ENCODE results near the gene DCDC1.
"Not testable (repeated sequence)": the region's sequence is repeated elsewhere in the genome, so short reads cannot be mapped to it uniquely, and the experiment has no call there.

Gene DCDC1

DNA sequence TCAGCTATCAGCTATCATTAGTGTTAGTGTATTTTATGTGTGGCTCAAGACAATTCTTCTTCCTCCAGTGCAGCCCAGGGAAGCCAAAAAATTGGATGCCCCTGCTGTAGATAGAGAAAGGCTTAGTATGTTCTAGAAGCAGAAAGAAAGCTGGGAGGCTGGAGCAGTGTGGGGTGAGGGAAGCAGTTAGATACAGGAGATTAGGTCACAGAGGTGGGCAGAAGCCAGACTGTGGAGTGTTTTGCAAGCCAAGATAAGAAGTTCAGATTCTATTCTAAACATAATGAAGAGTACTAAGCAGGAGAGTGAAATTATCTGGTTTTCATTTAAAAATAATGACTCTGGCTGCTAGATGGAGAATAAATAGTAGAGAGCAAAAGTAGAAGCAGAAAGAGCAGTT is 381.7 kb downstream of the DCDC1 start:
- no peaks in the 10 kb centered on the region for H3K36me3 ChIP-seq (ENCODE audit: control insufficient read depth, insufficient read depth, low read length)
- H3K4me3 ChIP-seq (ENCODE audit: low read depth, low read length), result no peak overlapping the region
- H3K27ac ChIP-seq (ENCODE audit: low read depth, low read length), result no peak overlapping the region
- no peaks in the 10 kb centered on the region for H3K9me3 ChIP-seq (ENCODE audit: control insufficient read depth, insufficient read depth, low read depth, low read length)
- H3K27me3 ChIP-seq (ENCODE audit: control insufficient read depth, insufficient read depth, low read length), result no peaks in the 10 kb centered on the region
- H3K9ac ChIP-seq (ENCODE audit: low read length), result no peak overlapping the region
- 0 out of 2 replicates have a peak, but pooled peaks cover 6% of the 10 kb centered on the region for H3K4me1 ChIP-seq (ENCODE audit: control insufficient read depth, insufficient read depth, low read length)

DNA sequence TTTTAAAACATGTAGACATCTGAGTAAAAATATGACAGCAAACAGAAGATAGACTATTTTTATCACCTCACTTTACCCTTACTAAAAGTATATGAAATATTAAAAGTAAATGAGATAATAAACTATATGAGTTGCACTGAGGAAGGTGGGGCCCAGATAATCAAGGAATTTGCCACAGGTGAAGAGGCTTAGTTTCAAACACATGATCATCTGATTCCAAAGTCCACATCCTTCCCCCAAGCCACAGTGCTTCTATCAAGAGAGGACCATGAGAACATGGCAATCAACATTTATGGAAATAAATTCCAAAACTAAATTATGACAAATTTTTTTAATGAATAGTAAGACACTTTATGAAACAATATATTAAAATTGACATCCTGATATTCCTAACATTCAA is 384.0 kb downstream of the DCDC1 start:
- Histone ChIP-seq H3K4me1 (ENCODE audit: control insufficient read depth, insufficient read depth, low read length) (no peaks in the 10 kb centered on the region), H3K36me3 (ENCODE audit: control insufficient read depth, insufficient read depth, low read length) (no peaks in the 10 kb centered on the region), H3K27ac (ENCODE audit: low read depth, low read length) (no peak overlapping the region), H3K4me3 (ENCODE audit: low read depth, low read length) (no peak overlapping the region), H3K9ac (ENCODE audit: low read length) (no peak overlapping the region), H3K9me3 (ENCODE audit: control insufficient read depth, insufficient read depth, low read depth, low read length) (no peaks in the 10 kb centered on the region), H3K27me3 (ENCODE audit: control insufficient read depth, insufficient read depth, low read length) (no peaks in the 10 kb centered on the region)

GRCh38 chr11:30984827-30985226 is 384.7 kb downstream of the DCDC1 start:
- Histone ChIP-seq H3K27me3 (ENCODE audit: control insufficient read depth, insufficient read depth, low read length) (no peaks in the 10 kb centered on the region), H3K27ac (ENCODE audit: low read depth, low read length) (no peak overlapping the region), H3K36me3 (ENCODE audit: control insufficient read depth, insufficient read depth, low read length) (no peaks in the 10 kb centered on the region), H3K4me1 (ENCODE audit: control insufficient read depth, insufficient read depth, low read length) (no peaks in the 10 kb centered on the region), H3K9ac (ENCODE audit: low read length) (no peak overlapping the region), H3K4me3 (ENCODE audit: low read depth, low read length) (no peak overlapping the region), H3K9me3 (ENCODE audit: control insufficient read depth, insufficient read depth, low read depth, low read length) (no peaks in the 10 kb centered on the region)

- Histone ChIP-seq H3K9me3 (ENCODE audit: control insufficient read depth, insufficient read depth, low read depth, low read length) (no peaks in the 10 kb centered on the region), H3K27ac (ENCODE audit: low read depth, low read length) (no peak overlapping the region), H3K36me3 (ENCODE audit: control insufficient read depth, insufficient read depth, low read length) (no peaks in the 10 kb centered on the region), H3K27me3 (ENCODE audit: control insufficient read depth, insufficient read depth, low read length) (no peaks in the 10 kb centered on the region), H3K9ac (ENCODE audit: low read length) (no peak overlapping the region), H3K4me3 (ENCODE audit: low read depth, low read length) (no peak overlapping the region), H3K4me1 (ENCODE audit: control insufficient read depth, insufficient read depth, low read length) (no peaks in the 10 kb centered on the region)
These were observed 385.1 kb downstream of the DCDC1 start for GRCh38 chr11:30984442-30984816.

DNA sequence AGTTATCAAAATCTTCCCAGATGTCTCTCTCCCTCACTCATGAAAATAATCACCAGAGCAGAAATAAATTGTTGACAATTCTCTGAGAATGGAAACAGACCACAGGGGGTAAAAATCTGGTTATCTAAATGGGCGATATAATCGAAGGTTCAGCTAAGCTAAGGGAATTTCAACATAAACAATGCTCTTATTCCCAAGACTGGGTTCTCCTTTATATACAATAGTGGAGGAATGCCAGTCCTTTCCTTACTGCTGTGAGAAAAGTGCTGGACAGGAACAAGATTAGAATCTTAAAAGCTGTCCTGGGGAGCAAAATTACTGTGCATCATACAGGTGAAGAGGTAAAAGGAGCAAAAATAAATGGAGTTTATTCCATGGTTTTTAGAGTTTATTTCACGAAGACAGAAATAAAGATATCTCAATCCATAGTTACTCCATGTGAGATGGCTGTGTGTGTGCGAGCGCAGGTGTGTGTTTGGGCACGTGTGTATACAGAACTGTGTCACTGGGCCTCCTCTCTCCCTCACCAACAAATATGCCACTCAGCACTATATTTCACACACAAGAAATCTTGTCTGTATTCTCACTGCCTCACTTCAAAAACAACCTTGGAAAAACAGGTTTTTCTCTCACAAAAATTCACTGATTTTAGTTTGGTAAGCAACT is 385.6 kb downstream of the DCDC1 start:
- H3K27me3 ChIP-seq (ENCODE audit: control insufficient read depth, insufficient read depth, low read length), result no peaks in the 10 kb centered on the region
- H3K4me1 ChIP-seq (ENCODE audit: control insufficient read depth, insufficient read depth, low read length), result no peaks in the 10 kb centered on the region
- H3K36me3 ChIP-seq (ENCODE audit: control insufficient read depth, insufficient read depth, low read length), result no peaks in the 10 kb centered on the region
- no peak overlapping the region for H3K9ac ChIP-seq (ENCODE audit: low read length)
- no peak overlapping the region for H3K4me3 ChIP-seq (ENCODE audit: low read depth, low read length)
- no peak overlapping the region for H3K27ac ChIP-seq (ENCODE audit: low read depth, low read length)
- no peaks in the 10 kb centered on the region for H3K9me3 ChIP-seq (ENCODE audit: control insufficient read depth, insufficient read depth, low read depth, low read length)

DNA sequence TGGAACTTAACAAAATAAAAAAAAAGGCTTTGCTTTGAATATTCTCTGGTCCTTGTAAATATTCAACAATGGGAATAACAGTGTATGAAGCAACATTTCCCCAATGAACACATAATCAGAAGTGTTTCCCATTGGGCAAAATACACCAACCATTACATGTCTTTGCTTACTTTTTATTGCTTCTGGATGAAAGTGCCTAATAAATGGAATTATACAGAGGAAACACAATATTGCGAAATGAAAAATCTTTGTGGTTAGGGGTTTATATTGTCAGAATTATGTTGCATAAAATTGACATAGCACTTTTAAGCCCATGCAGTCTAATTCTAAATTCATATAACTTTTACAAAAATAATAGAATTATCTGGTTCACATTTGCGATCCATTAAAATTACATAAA is 386.4 kb downstream of the DCDC1 start:
- Histone ChIP-seq H3K36me3 (ENCODE audit: control insufficient read depth, insufficient read depth, low read length) (no peaks in the 10 kb centered on the region), H3K4me3 (ENCODE audit: low read depth, low read length) (no peak overlapping the region), H3K27ac (ENCODE audit: low read depth, low read length) (no peak overlapping the region), H3K9ac (ENCODE audit: low read length) (no peak overlapping the region), H3K4me1 (ENCODE audit: control insufficient read depth, insufficient read depth, low read length) (no peaks in the 10 kb centered on the region), H3K9me3 (ENCODE audit: control insufficient read depth, insufficient read depth, low read depth, low read length) (no peaks in the 10 kb centered on the region), H3K27me3 (ENCODE audit: control insufficient read depth, insufficient read depth, low read length) (no peaks in the 10 kb centered on the region)

GRCh38 chr11:30967579-30967978 is 402.0 kb downstream of the DCDC1 start:
- Histone ChIP-seq H3K4me1 (ENCODE audit: control insufficient read depth, insufficient read depth, low read length) (no peaks in the 10 kb centered on the region), H3K4me3 (ENCODE audit: low read depth, low read length) (no peak overlapping the region), H3K36me3 (ENCODE audit: control insufficient read depth, insufficient read depth, low read length) (no peaks in the 10 kb centered on the region), H3K27me3 (ENCODE audit: control insufficient read depth, insufficient read depth, low read length) (no peaks in the 10 kb centered on the region), H3K9me3 (ENCODE audit: control insufficient read depth, insufficient read depth, low read depth, low read length) (no peaks in the 10 kb centered on the region; the same call in 1 of the 2 replicates), H3K27ac (ENCODE audit: low read depth, low read length) (no peak overlapping the region), H3K9ac (ENCODE audit: low read length) (no peak overlapping the region)

DNA sequence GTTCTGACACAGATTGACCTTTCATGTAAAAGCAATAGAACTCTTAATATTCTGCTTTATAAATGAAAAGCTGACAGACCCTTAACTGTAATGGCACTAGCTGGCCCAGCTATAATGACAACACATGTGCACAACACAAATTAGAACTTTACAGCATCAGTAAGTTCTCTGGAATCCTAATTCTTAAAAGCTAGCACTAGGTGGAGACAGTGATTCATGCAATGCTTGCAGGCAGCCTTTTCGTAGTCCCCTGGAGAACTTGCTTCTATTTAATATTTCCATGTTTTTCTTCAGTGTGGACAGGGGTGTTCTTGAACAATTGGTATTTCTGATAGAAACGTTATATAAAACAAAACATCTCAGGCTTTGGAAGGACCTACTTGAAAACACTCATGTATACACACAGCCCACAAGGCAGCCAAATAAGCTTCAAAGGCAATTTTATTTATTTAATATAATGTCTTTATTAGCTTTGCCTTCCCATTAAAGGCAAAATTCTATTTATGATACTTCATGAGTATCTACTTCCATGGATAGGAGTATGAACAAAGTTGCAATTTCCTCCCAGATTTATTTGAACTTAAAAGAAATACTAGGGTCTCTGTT is 409.0 kb downstream of the DCDC1 start:
- H3K27me3 ChIP-seq (ENCODE audit: control insufficient read depth, insufficient read depth, low read length), result no peaks in the 10 kb centered on the region
- H3K36me3 ChIP-seq (ENCODE audit: control insufficient read depth, insufficient read depth, low read length), result no peaks in the 10 kb centered on the region
- H3K4me1 ChIP-seq (ENCODE audit: control insufficient read depth, insufficient read depth, low read length), result no peaks in the 10 kb centered on the region
- no peak overlapping the region for H3K4me3 ChIP-seq (ENCODE audit: low read depth, low read length)
- no peak overlapping the region for H3K27ac ChIP-seq (ENCODE audit: low read depth, low read length)
- no peaks in the 10 kb centered on the region for H3K9me3 ChIP-seq (ENCODE audit: control insufficient read depth, insufficient read depth, low read depth, low read length)
- no peak overlapping the region for H3K9ac ChIP-seq (ENCODE audit: low read length)

DNA sequence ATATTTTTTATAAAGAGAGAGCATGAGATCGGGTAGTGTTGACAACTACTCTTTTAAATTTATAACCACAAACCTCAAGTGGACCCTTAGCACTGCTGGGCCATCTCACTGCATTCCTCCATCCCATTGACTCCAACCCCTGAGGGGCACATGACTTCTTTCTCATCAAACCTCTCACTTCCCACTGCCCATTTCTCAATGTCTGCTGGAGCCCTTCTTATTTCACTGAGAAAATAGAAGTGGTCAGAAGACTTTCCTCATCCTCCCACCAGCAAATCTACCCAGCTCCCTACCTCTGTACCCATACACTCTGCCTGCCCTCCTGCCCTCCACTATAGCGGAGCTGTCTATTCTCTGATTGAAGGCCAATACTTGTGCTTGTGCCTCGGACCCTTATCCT is 412.8 kb downstream of the DCDC1 start:
- no peaks in the 10 kb centered on the region for H3K27me3 ChIP-seq (ENCODE audit: control insufficient read depth, insufficient read depth, low read length)
- H3K9me3 ChIP-seq (ENCODE audit: control insufficient read depth, insufficient read depth, low read depth, low read length), result no peaks in the 10 kb centered on the region
- H3K4me3 ChIP-seq (ENCODE audit: low read depth, low read length), result no peak overlapping the region
- H3K9ac ChIP-seq (ENCODE audit: low read length), result no peak overlapping the region
- H3K27ac ChIP-seq (ENCODE audit: low read depth, low read length), result no peak overlapping the region
- no peaks in the 10 kb centered on the region for H3K36me3 ChIP-seq (ENCODE audit: control insufficient read depth, insufficient read depth, low read length)
- H3K4me1 ChIP-seq (ENCODE audit: control insufficient read depth, insufficient read depth, low read length), result no peaks in the 10 kb centered on the region

DNA sequence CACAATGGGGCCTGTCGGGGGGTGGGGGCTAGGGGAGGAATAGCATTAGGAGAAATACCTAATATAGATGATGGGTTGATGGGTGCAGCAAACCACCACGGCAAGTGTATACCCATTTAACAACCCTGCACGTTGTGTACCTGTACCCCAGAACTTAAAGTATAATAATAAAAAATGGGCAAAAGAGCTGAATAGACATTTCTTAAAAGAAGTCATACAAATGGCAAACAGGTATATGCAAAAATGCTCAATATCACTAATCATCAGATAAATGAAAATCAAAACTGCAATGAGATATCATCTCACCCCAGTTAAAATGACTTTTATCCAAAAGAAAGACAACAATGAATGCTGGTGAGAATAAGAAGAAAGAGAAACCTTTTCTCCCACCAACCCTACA is 419.7 kb downstream of the DCDC1 start:
- H3K36me3 ChIP-seq (ENCODE audit: control insufficient read depth, insufficient read depth, low read length), result no peaks in the 10 kb centered on the region
- H3K27ac ChIP-seq (ENCODE audit: low read depth, low read length), result no peak overlapping the region
- no peaks in the 10 kb centered on the region for H3K27me3 ChIP-seq (ENCODE audit: control insufficient read depth, insufficient read depth, low read length)
- no peak overlapping the region for H3K9ac ChIP-seq (ENCODE audit: low read length)
- H3K4me3 ChIP-seq (ENCODE audit: low read depth, low read length), result no peak overlapping the region
- no peaks in the 10 kb centered on the region for H3K9me3 ChIP-seq (ENCODE audit: control insufficient read depth, insufficient read depth, low read depth, low read length)
- no peaks in the 10 kb centered on the region for H3K4me1 ChIP-seq (ENCODE audit: control insufficient read depth, insufficient read depth, low read length)

DNA sequence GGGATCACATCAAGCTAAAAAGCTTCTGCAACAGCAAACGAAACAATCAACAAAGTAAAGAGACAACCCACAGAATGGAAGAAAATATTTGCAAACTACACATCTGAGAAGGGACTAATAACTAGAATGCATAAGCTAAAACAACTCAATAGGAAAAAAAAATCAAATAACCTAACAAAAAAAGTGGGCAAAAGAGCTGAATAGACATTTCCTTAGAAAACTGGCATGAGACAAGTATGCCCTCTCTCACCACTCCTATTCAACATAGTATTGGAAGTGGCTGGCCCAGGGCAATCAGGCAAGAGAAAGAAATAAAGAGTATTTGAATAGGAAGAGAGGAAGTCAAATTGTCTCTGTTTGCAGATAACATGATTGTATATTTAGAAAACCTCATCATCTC is 421.8 kb downstream of the DCDC1 start:
- H3K36me3 ChIP-seq (ENCODE audit: control insufficient read depth, insufficient read depth, low read length); H3K27me3 ChIP-seq (ENCODE audit: control insufficient read depth, insufficient read depth, low read length); H3K9ac ChIP-seq (ENCODE audit: low read length); H3K4me1 ChIP-seq (ENCODE audit: control insufficient read depth, insufficient read depth, low read length); H3K27ac ChIP-seq (ENCODE audit: low read depth, low read length); H3K9me3 ChIP-seq (ENCODE audit: control insufficient read depth, insufficient read depth, low read depth, low read length); H3K4me3 ChIP-seq (ENCODE audit: low read depth, low read length): not testable (repeated sequence)
